Keratinocyte (primary cell): ENCODE data around the gene CFAP43. TPM values are rescaled to one million over a fixed set of nuclear protein-coding genes. Genes with fewer than 3 reads are reported as not detected.
A peak's percentile ranks its signal among the peaks of the same experiment; 100 is the strongest.

ENCODE experiments used
- DNase-seq: peaks from one replicate; pipeline ENCODE4 v3.0.0-alpha.2; 2011; ENCODE audit warnings: low read depth, missing footprints, low spot score
- FAIRE-seq: peaks from 2 replicates; lab custom pipeline; 2011; peaks lifted over from hg19 to GRCh38; lab: Jason Lieb, UNC
- H2AFZ ChIP-seq: 2 replicates; pipeline ENCODE4 v1.6.0; 2012; ENCODE audit warnings: low read length, control low read depth, inconsistent platforms; ENCODE audit not compliant: control insufficient read depth
- H3K27ac ChIP-seq: 2 replicates; pipeline ENCODE4 v1.5.1; 2011; ENCODE audit warnings: low read length; ENCODE audit not compliant: control insufficient read depth, insufficient read depth
- H3K27me3 ChIP-seq: 3 replicates; pipeline ENCODE4 v1.6.0; 2011; ENCODE audit warnings: low read length; ENCODE audit not compliant: control insufficient read depth, insufficient read depth; ENCODE audit errors: extremely low read depth
- H3K36me3 ChIP-seq, 2 experiments: 2 replicates in 1 of 2; 3 replicates in 1 of 2; pipeline ENCODE4 v1.5.1; 2011; ENCODE audit warnings: low read length in 2 of 2, mild to moderate bottlenecking in 1 of 2; ENCODE audit not compliant: control insufficient read depth in 2 of 2, insufficient read depth in 2 of 2; ENCODE audit errors: extremely low read depth in 1 of 2
- H3K4me1 ChIP-seq: 3 replicates; pipeline ENCODE4 v1.5.1; 2011; ENCODE audit warnings: low read length; ENCODE audit not compliant: control insufficient read depth, insufficient read depth; ENCODE audit errors: extremely low read depth
- H3K4me2 ChIP-seq: 3 replicates; pipeline ENCODE4 v1.6.0; 2011; ENCODE audit warnings: low read depth, low read length; ENCODE audit not compliant: control insufficient read depth, insufficient read depth; ENCODE audit errors: extremely low read depth
- H3K4me3 ChIP-seq, 3 experiments: fragments of 200-600 bp in 1 of 3; sonication (generic) in 1 of 3; 2 replicates in 2 of 3; 3 replicates in 1 of 3; pipeline ENCODE4 v1.5.1; 2011 to 2016; ENCODE audit warnings: low read length in 3 of 3, mild to moderate bottlenecking in 3 of 3, control low read depth in 2 of 3, inconsistent platforms in 1 of 3, low read depth in 1 of 3, mixed read lengths in 1 of 3, mixed run types in 1 of 3, moderate library complexity in 1 of 3; ENCODE audit not compliant: control insufficient read depth in 2 of 3, insufficient read depth in 2 of 3; ENCODE audit errors: extremely low read depth in 1 of 3
- H3K79me2 ChIP-seq: 2 replicates; pipeline ENCODE4 v1.6.0; 2012; ENCODE audit warnings: low read length; ENCODE audit not compliant: control insufficient read depth, insufficient read depth
- H3K9ac ChIP-seq: 3 replicates; pipeline ENCODE4 v1.6.0; 2011; ENCODE audit warnings: low read length; ENCODE audit not compliant: control insufficient read depth, insufficient read depth; ENCODE audit errors: extremely low read depth
- H3K9me1 ChIP-seq: 3 replicates; pipeline ENCODE4 v1.6.0; 2011; ENCODE audit warnings: low read length; ENCODE audit not compliant: control insufficient read depth, insufficient read depth; ENCODE audit errors: extremely low read depth
- H3K9me3 ChIP-seq: 2 replicates; pipeline ENCODE4 v1.5.1; 2012; ENCODE audit warnings: low read depth, low read length; ENCODE audit not compliant: control insufficient read depth
- H4K20me1 ChIP-seq: 3 replicates; pipeline ENCODE4 v1.6.0; 2011; ENCODE audit warnings: low read length; ENCODE audit not compliant: control insufficient read depth, insufficient read depth; ENCODE audit errors: extremely low read depth
- EZH2 ChIP-seq: IDR thresholded peaks from one replicate; pipeline ENCODE4 v1.6.1; 2012; ENCODE audit warnings: inconsistent platforms, mild to moderate bottlenecking, low read length, moderate library complexity
- dilution Hi-C: fragments of 300-500 bp; cut with MboI; formaldehyde crosslinking; loops from one replicate; pipeline ENCODE4 v1.7.0; 2020; ENCODE audit warnings: low sequenced_read_pairs; ENCODE audit not compliant: extremely low pct_ligation_motif_present
- polyA plus RNA-seq, 5 experiments: library from polyadenylated mRNA; depleted of rRNA in 3 of 5; stranded (reverse) in 3 of 5; stranded (forward) in 1 of 5; unstranded in 1 of 5; fragments of >200 nt; gene quantifications; 1 replicate in 1 of 5; 2 replicates in 3 of 5; 3 replicates in 1 of 5; pipeline versions ENCODE4 v1.2.1 to v1.2.3, GENCODE V29; 2011 to 2012; ENCODE audit warnings: missing spikeins in 2 of 5, low read depth in 1 of 5, low replicate concordance in 1 of 5
- TF ChIP-seq, protein P1 (sequence below), 3 experiments: IDR thresholded peaks in 1 of 3; conservative IDR thresholded peaks in 1 of 3; optimal IDR thresholded peaks in 1 of 3; 2 replicates in 2 of 3; 3 replicates in 1 of 3; pipeline versions ENCODE3 to v1.5.1; 2011; ENCODE audit warnings: low read length in 3 of 3, mild to moderate bottlenecking in 3 of 3, moderate library complexity in 2 of 3, control low read depth in 1 of 3, inconsistent platforms in 1 of 3; ENCODE audit not compliant: insufficient read depth in 2 of 3; ENCODE audit errors: extremely low read depth in 1 of 3

Gene CFAP43
- polyA plus RNA-seq, 1 donor (not counting 4 experiments of a cell fraction or from before 2014, with no cell fraction given), result 0.25 TPM

DNA sequence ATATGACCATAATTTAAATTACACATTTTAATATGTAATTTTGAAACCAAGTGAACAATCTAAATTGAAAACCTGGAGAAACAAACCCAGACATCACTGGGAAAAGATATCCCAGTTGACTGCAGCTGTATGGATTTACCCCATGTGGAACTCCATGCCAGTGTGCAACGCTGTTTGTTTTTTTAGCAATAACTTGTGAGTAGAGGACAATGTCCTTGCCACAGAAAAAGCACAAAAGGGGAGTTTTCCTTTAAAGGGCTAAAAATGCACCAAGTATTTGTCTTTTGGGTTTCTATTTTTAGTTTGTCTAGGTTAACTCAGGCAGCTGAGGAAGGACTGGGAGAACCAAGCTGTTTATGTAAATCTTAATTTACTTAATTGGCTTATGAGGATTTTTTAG lies 131.4 kb downstream of the CFAP43 start:
- peaks cover 6% of the 10 kb centered on the region for H3K9me3 ChIP-seq
- H3K36me3 ChIP-seq, result no peaks in the 10 kb centered on the region
- dilution Hi-C loops, result no loop called here
- TF ChIP-seq, protein P1, sequence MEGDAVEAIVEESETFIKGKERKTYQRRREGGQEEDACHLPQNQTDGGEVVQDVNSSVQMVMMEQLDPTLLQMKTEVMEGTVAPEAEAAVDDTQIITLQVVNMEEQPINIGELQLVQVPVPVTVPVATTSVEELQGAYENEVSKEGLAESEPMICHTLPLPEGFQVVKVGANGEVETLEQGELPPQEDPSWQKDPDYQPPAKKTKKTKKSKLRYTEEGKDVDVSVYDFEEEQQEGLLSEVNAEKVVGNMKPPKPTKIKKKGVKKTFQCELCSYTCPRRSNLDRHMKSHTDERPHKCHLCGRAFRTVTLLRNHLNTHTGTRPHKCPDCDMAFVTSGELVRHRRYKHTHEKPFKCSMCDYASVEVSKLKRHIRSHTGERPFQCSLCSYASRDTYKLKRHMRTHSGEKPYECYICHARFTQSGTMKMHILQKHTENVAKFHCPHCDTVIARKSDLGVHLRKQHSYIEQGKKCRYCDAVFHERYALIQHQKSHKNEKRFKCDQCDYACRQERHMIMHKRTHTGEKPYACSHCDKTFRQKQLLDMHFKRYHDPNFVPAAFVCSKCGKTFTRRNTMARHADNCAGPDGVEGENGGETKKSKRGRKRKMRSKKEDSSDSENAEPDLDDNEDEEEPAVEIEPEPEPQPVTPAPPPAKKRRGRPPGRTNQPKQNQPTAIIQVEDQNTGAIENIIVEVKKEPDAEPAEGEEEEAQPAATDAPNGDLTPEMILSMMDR (optimal IDR thresholded peaks at IDR 0.05 in 1 of 3, IDR thresholded peaks at IDR 0.05 in 1 of 3, conservative IDR thresholded peaks at IDR 0.05 in 1 of 3; ENCODE audit: extremely low read depth in 1 of 3, insufficient read depth in 2 of 3, low read length in 3 of 3), result no peak
- peaks cover 31% of the 10 kb centered on the region for H3K4me1 ChIP-seq
- H2AFZ ChIP-seq, result no peak overlapping the region
- H3K4me3 ChIP-seq, result no peak overlapping the region
- no peak overlapping the region for H3K4me2 ChIP-seq
- no peaks in the 10 kb centered on the region for H4K20me1 ChIP-seq
- no peak overlapping the region for H3K27ac ChIP-seq
- no peak overlapping the region for H3K9ac ChIP-seq
- H3K9me1 ChIP-seq, result no peaks in the 10 kb centered on the region
- DNase-seq (no peak), FAIRE-seq (no peak)
- no peaks in the 10 kb centered on the region for H3K79me2 ChIP-seq
- H3K27me3 ChIP-seq, result no peaks in the 10 kb centered on the region

DNA sequence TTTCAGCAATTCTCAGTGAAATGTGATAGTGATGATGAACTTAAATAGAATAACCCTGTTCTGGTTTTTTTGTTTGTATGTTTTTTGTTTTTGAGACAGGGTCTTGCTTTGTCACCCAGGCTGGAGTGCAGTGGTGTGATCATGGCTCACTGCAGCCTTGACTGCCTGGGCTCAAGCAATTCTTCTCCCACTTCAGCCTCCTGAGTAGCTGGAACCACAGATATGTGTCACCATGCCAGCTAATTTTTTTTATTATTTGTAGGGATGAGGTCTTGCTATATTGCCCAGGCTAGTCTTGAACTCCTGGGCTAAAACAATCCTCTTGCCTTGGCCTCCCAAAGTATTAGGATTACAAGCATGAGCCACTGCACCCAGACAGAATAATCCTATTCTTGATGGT lies 132.2 kb downstream of the CFAP43 start:
- Histone ChIP-seq H3K79me2 (no peaks in the 10 kb centered on the region), H3K4me3 (no peak overlapping the region), H3K36me3 (no peaks in the 10 kb centered on the region), H3K27ac (peak overlapping the region; percentile 86), H2AFZ (no peak overlapping the region), H3K27me3 (no peaks in the 10 kb centered on the region), H3K4me1 (peaks cover 25% of the 10 kb centered on the region), H3K9me3 (peaks cover 6% of the 10 kb centered on the region), H4K20me1 (no peaks in the 10 kb centered on the region), H3K9ac (peak overlapping the region; percentile 43), H3K4me2 (no peak overlapping the region), H3K9me1 (no peaks in the 10 kb centered on the region)
- peak; percentile 23 for FAIRE-seq
- TF ChIP-seq EZH2, result no peak
- TF ChIP-seq, protein P1 (optimal IDR thresholded peaks at IDR 0.05 in 1 of 3, IDR thresholded peaks at IDR 0.05 in 1 of 3, conservative IDR thresholded peaks at IDR 0.05 in 1 of 3; ENCODE audit: extremely low read depth in 1 of 3, insufficient read depth in 2 of 3, low read length in 3 of 3), result no peak
- dilution Hi-C loops, result no loop called here
- DNase-seq, result no peak
